PC-3 (cell line): ENCODE results near the gene GPR32. TPM values are rescaled to one million over a fixed set of nuclear protein-coding genes. Genes with fewer than 3 reads are reported as not detected.

Experiments
- ATAC-seq: fragments of 200-7000 bp; cut with Tn5 transposase; 2 replicates; pipeline ENCODE4 v1.9.1; 2020; ENCODE audit warnings: mild to moderate bottlenecking, moderate library complexity
- BruUV-seq: library from RNA; stranded (reverse); fragments of 400-500 nt; replicated peaks from 2 replicates; lab custom pipeline; 2021; lab: Mats Ljungman, UMichigan
- CTCF ChIA-PET: fragments of 300-600 bp; sonication (Branson Sonifier 250); formaldehyde crosslinking; loops from one replicate; lab custom pipeline; 2022; ENCODE audit warnings: antibody characterized with exemption; lab: Charles Lee
- POLR2A ChIA-PET: fragments of 300-600 bp; sonication (Branson Sonifier 250); formaldehyde crosslinking; loops from one replicate; lab custom pipeline; 2022; ENCODE audit warnings: antibody characterized with exemption; ENCODE audit not compliant: unreplicated experiment; lab: Charles Lee
- DNase-seq: peaks from one replicate; pipeline ENCODE4 v3.0.0-alpha.2; 2015
- H2AFZ ChIP-seq: fragments of 300-600 bp; sonication (generic); 2 replicates; pipeline ENCODE4 v1.6.0; 2016; ENCODE audit warnings: antibody characterized with exemption, low read length
- H3F3A ChIP-seq: fragments of 300-600 bp; sonication (generic); one replicate; pipeline ENCODE4 v1.6.0; 2017; ENCODE audit warnings: antibody characterized with exemption, low read length, control low read depth, mild to moderate bottlenecking; ENCODE audit not compliant: unreplicated experiment
- H3K27ac ChIP-seq: fragments of 300-600 bp; sonication (generic); 2 replicates; pipeline ENCODE4 v1.5.1; 2016; ENCODE audit warnings: mild to moderate bottlenecking, low read length
- H3K27me3 ChIP-seq: fragments of 300-600 bp; sonication (generic); 2 replicates; pipeline ENCODE4 v1.6.1; 2016; ENCODE audit warnings: low read length, mixed read lengths
- H3K36me3 ChIP-seq: fragments of 300-600 bp; sonication (generic); 2 replicates; pipeline ENCODE4 v1.6.1; 2016; ENCODE audit warnings: low read depth, mixed run types, low read length, mixed read lengths
- H3K4me1 ChIP-seq: fragments of 300-600 bp; sonication (generic); 2 replicates; pipeline ENCODE4 v1.5.1; 2016; ENCODE audit warnings: low read length; ENCODE audit not compliant: insufficient read depth
- H3K4me2 ChIP-seq: fragments of 300-600 bp; sonication (generic); 2 replicates; pipeline ENCODE4 v1.6.0; 2016; ENCODE audit warnings: low read length
- H3K4me3 ChIP-seq: fragments of 300-600 bp; sonication (generic); 2 replicates; pipeline ENCODE4 v1.5.1; 2016; ENCODE audit warnings: mild to moderate bottlenecking, low read length, mixed read lengths
- H3K79me2 ChIP-seq: fragments of 300-600 bp; sonication (generic); 2 replicates; pipeline ENCODE4 v1.6.1; 2017; ENCODE audit warnings: low read length, mixed read lengths
- H3K9ac ChIP-seq: fragments of 300-600 bp; sonication (generic); 2 replicates; pipeline ENCODE4 v1.6.0; 2016; ENCODE audit warnings: mild to moderate bottlenecking, low read length
- H3K9me2 ChIP-seq: fragments of 300-600 bp; sonication (generic); replicated peaks from 2 replicates; pipeline ENCODE4 v1.6.1; 2016; ENCODE audit warnings: mixed run types, low read length, mixed read lengths
- H3K9me3 ChIP-seq: fragments of 300-600 bp; sonication (generic); 2 replicates; pipeline ENCODE4 v1.6.1; 2016; ENCODE audit warnings: low read length, mixed read lengths
- H4K20me1 ChIP-seq: fragments of 300-600 bp; sonication (generic); 2 replicates; pipeline ENCODE4 v1.6.1; 2016; ENCODE audit warnings: low read length, mixed read lengths
- CTCF ChIP-seq: fragments of 300-600 bp; sonication (generic); conservative IDR thresholded peaks from 2 replicates; pipeline ENCODE4 v1.5.1; 2017; ENCODE audit warnings: antibody characterized with exemption, low read depth, mild to moderate bottlenecking, low read length
- EZH2 ChIP-seq: fragments of 300-600 bp; sonication (generic); IDR thresholded peaks from one replicate; pipeline ENCODE4 v1.6.1; 2017; ENCODE audit warnings: antibody characterized with exemption, mild to moderate bottlenecking, low read length; ENCODE audit not compliant: unreplicated experiment
- EZH2phosphoT487 ChIP-seq: fragments of 300-600 bp; sonication (generic); IDR thresholded peaks from 2 replicates; pipeline ENCODE4 v1.6.1; 2018; ENCODE audit warnings: mild to moderate bottlenecking, antibody characterized with exemption, low read length, borderline replicate concordance
- intact Hi-C: fragments of 100-400 bp; cut with micrococcal nuclease; formaldehyde crosslinking; loops from 2 replicates; pipeline ENCODE4 v1.9.0; 2023
- total RNA-seq: library from RNA; depleted of rRNA; stranded (reverse); fragments of >200 nt; gene quantifications from 2 replicates; pipeline ENCODE4 v1.2.3, GENCODE V29; 2014

Gene GPR32
- total RNA-seq, 1 experiment from 2014 or later, result not detected

- DNase-seq (no peak), ATAC-seq (no peak)
- Histone ChIP-seq H3F3A (peaks cover 7% of the 10 kb centered on the region), H3K4me2 (no peak overlapping the region), H3K9me2 (no peaks in the 10 kb centered on the region), H3K4me3 (no peak overlapping the region), H3K27me3 (no peaks in the 10 kb centered on the region), H3K79me2 (peaks cover 34% of the 10 kb centered on the region), H3K36me3 (peaks cover 46% of the 10 kb centered on the region), H3K4me1 (no peaks in the 10 kb centered on the region), H3K9ac (no peak overlapping the region), H4K20me1 (peaks cover 60% of the 10 kb centered on the region), H3K9me3 (no peaks in the 10 kb centered on the region), H2AFZ (no peak overlapping the region), H3K27ac (no peak overlapping the region)
- CTCF ChIA-PET, result interaction anchor here (0.6 kb wide), 1 partner anchor 259 kb away, joined by 7 read pairs; no protein-coding TSS in a partner anchor
- BruUV-seq, result no TSS peak
- no peak for TF ChIP-seq CTCF
- no peak for TF ChIP-seq EZH2
- no peak for TF ChIP-seq EZH2phosphoT487
- intact Hi-C loops, result no loop called here
- POLR2A ChIA-PET, result no interaction called here
Measured at GRCh38 chr19:50796634-50797428, 26.6 kb downstream of the GPR32 start.

- TF ChIP-seq EZH2 (no peak), CTCF (no peak), EZH2phosphoT487 (no peak)
- H3K9me2 ChIP-seq, result no peaks in the 10 kb centered on the region
- no peaks in the 10 kb centered on the region for H3K27me3 ChIP-seq
- peaks cover 52% of the 10 kb centered on the region for H3K36me3 ChIP-seq
- H3K4me2 ChIP-seq, result no peak overlapping the region
- POLR2A ChIA-PET, result no interaction called here
- CTCF ChIA-PET, result interaction anchor here (0.6 kb wide), 1 partner anchor 259 kb away, joined by 7 read pairs; no protein-coding TSS in a partner anchor
- H4K20me1 ChIP-seq, result peaks cover 66% of the 10 kb centered on the region
- ATAC-seq (no peak), DNase-seq (no peak)
- no peak overlapping the region for H2AFZ ChIP-seq
- H3K79me2 ChIP-seq, result peaks cover 40% of the 10 kb centered on the region
- H3F3A ChIP-seq, result peaks cover 7% of the 10 kb centered on the region
- H3K4me3 ChIP-seq, result no peak overlapping the region
- no peak overlapping the region for H3K27ac ChIP-seq
- peaks cover 5% of the 10 kb centered on the region for H3K4me1 ChIP-seq
- BruUV-seq, result no TSS peak
- intact Hi-C loops, result no loop called here
- H3K9ac ChIP-seq, result no peak overlapping the region
- H3K9me3 ChIP-seq, result no peaks in the 10 kb centered on the region
Measured at GRCh38 chr19:50797429-50797780, 27.1 kb downstream of the GPR32 start.
